Loucy (cell line): ENCODE data around the gene NOSIP.

Experiments used
- EZH2phosphoT487 ChIP-seq: fragments of 200-600 bp; IDR thresholded peaks from 2 replicates; pipeline ENCODE4 v1.6.1; 2018; ENCODE audit warnings: antibody characterized with exemption, mild to moderate bottlenecking, moderate library complexity, borderline replicate concordance
- TF ChIP-seq, protein P1 (sequence below): fragments of 200-600 bp; sonication (generic); conservative IDR thresholded peaks from 2 replicates; pipeline ENCODE4 v1.5.1; 2014; ENCODE audit warnings: mild to moderate bottlenecking, antibody characterized with exemption, low read length

DNA sequence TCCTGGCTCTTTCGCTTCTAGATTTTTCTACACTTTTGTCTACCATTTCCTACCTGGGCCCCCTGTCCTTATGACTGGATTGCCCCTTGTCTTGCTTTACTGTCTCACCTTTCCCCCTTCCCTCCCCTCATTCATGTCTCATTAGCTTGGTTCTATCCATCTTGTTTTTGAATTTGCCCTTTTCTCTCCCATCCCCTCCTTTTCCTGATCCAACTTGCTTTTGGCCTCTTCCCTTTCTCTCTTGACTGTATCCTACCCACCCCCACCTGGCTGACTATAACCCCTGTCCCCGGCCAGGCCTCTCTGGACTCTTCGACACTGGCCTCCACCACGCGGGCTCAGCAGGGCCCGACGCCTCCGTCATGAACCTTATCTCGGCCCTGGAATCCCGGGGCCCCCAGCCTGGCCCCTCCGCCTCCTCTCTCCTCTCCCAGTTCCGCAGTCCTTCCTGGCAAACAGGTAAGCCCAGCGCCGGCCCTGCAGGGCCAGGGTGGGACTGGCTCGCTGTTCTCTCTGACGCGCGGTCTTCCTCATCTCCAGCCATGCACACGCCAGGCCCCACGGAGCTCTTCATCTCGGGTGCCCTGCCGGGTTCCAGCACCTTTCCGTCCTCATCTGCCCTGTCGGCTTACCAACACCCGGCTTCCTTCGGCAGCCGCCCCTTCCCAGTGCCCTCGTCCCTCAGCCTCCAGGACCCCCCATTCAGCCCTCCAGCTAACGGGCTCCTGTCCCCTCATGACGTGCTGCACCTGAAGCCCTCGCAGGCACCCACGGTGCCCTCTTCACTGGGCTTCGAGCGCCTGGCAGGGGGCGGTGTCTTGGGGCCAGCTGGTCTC is 14.0 kb upstream of the NOSIP start:
- TF ChIP-seq, protein P1, sequence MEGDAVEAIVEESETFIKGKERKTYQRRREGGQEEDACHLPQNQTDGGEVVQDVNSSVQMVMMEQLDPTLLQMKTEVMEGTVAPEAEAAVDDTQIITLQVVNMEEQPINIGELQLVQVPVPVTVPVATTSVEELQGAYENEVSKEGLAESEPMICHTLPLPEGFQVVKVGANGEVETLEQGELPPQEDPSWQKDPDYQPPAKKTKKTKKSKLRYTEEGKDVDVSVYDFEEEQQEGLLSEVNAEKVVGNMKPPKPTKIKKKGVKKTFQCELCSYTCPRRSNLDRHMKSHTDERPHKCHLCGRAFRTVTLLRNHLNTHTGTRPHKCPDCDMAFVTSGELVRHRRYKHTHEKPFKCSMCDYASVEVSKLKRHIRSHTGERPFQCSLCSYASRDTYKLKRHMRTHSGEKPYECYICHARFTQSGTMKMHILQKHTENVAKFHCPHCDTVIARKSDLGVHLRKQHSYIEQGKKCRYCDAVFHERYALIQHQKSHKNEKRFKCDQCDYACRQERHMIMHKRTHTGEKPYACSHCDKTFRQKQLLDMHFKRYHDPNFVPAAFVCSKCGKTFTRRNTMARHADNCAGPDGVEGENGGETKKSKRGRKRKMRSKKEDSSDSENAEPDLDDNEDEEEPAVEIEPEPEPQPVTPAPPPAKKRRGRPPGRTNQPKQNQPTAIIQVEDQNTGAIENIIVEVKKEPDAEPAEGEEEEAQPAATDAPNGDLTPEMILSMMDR: no peak
- no peak for TF ChIP-seq EZH2phosphoT487
